Suppressor macrophage treated with lipopolysaccharide for 1 hour (primary cell): Measurements from ENCODE around the gene SERPING1.

ENCODE experiments used
- DNase-seq, 3 donors: peaks; one replicate each; pipeline ENCODE4 v3.0.0-alpha.2; 2020 to 2022

SERPING1 gene

GRCh38 chr11:57656885-57657193 is 59.4 kb downstream of the SERPING1 start:
- DNase-seq, result no peak

GRCh38 chr11:57657194-57658022 is 59.9 kb downstream of the SERPING1 start, which contains the start of gene CLP1:
Gene CLP1 (plus strand): TSS chr11:57657762. CDS start chr11:57659477, 1,715 bp downstream.
- DNase-seq, result peak; percentile 99 to 100 (median 100)

- DNase-seq, result no peak
These were observed 60.5 kb downstream of the SERPING1 start for GRCh38 chr11:57658023-57658361.

GRCh38 chr11:57659669-57660068 is 62.2 kb downstream of the SERPING1 start:
- no peak for DNase-seq

GRCh38 chr11:57662893-57663292 is 65.4 kb downstream of the SERPING1 start:
- no peak for DNase-seq

DNA sequence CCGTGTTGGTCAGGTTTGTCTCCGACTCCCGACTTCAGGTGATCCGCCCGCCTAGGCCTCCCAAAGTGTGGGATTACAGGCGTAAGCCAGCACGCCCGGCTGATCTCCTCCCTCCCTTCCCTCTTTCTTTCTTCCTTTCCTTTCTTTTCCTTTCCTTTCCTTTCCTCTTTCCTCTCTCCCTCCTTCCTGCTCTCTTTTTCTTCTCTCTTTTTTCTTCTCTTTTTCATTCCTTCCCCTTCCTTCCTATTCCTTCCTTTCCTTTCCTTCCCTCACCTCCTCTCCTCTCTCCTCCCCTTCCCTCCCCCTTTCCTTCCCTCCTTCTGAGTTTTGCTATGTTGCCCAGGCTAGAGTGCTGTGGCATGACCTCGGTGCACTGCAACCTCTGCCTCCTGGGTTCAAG is 66.5 kb downstream of the SERPING1 start:
- DNase-seq, result no peak
